ENCODE data around the gene DNAJA3. TPM values are rescaled to one million over a fixed set of nuclear protein-coding genes. Genes with fewer than 3 reads are reported as not detected.

DNAJA3 gene
- total and polyA plus RNA-seq, 10 of the 15 experiments (the other 5 are each of a cell fraction or from before 2014, with no cell fraction given): 8.4 to 141 (median 60.8) TPM

GRCh38 chr16:4412854-4413253, 12.8 kb upstream of the DNAJA3 start:
- ChIA-PET SMC1A (ENCODE audit: uncharacterized antibody, unreplicated experiment) (interaction anchor here (0.9 kb wide), 1 partner anchor 63 kb away, joined by 3 read pairs; no protein-coding TSS in a partner anchor), RAD21 (ENCODE audit: unreplicated experiment) (no interaction called here), POLR2A (interaction anchor here (0.6 to 1.5 kb wide), 2 partner anchors 61 to 203 kb away, joined by 5 to 7 read pairs; no protein-coding TSS in a partner anchor), CTCF (interaction anchor here (2.6 kb wide), 2 partner anchors 9 to 11 kb away, joined by 12 to 22 read pairs; no protein-coding TSS in a partner anchor)
- in situ Hi-C loops (cut with MboI) (no loop called here), intact Hi-C loops (cut with micrococcal nuclease; ENCODE audit: unreplicated experiment) (no loop called here)
- Histone ChIP-seq H2AFZ (ENCODE audit: control insufficient read depth, low read depth, low read length) (no peak overlapping the region), H3K27ac (ENCODE audit: control insufficient read depth, insufficient read depth) (no peak overlapping the region), H3K27me3 (replicated peaks in 1 of 2; ENCODE audit: control insufficient read depth in 2 of 2, insufficient read depth in 2 of 2, low read length in 1 of 2) (no peaks in the 10 kb centered on the region), H3K4me3 (no peak overlapping the region), H3K36me3 (ENCODE audit: control insufficient read depth in 2 of 2, insufficient read depth in 2 of 2, low read length in 1 of 2) (peaks cover 16 to 22% of the 10 kb centered on the region in 2 experiments), H3K79me2 (ENCODE audit: control insufficient read depth, insufficient read depth, low read length) (peaks cover 38% of the 10 kb centered on the region), H3K9ac (ENCODE audit: control insufficient read depth, insufficient read depth, low read length) (no peak overlapping the region), H3K4me1 (ENCODE audit: control insufficient read depth, insufficient read depth, low read length) (peaks cover 20% of the 10 kb centered on the region), H3K4me2 (ENCODE audit: control insufficient read depth, insufficient read depth) (peak overlapping the region; percentile 98), H4K20me1 (ENCODE audit: control insufficient read depth, insufficient read depth) (peaks cover 5% of the 10 kb centered on the region), H3K9me3 (replicated peaks; ENCODE audit: control insufficient read depth, insufficient read depth, low read length) (no peaks in the 10 kb centered on the region)
- TF ChIP-seq RELA (IDR thresholded peaks at IDR 0.05; ENCODE audit: borderline replicate concordance, partially characterized antibody) (no peak), NR2C2 (IDR thresholded peaks at IDR 0.05; ENCODE audit: borderline replicate concordance, control insufficient read depth, insufficient read length, low read depth) (no peak), PML (IDR thresholded peaks at IDR 0.05; ENCODE audit: low read length) (no peak), CBX3 (IDR thresholded peaks at IDR 0.05; ENCODE audit: borderline replicate concordance, low read depth) (no peak), TBL1XR1 (IDR thresholded peaks at IDR 0.05; ENCODE audit: low read depth, low read length) (no peak), SP1 (IDR thresholded peaks at IDR 0.05; ENCODE audit: low read depth, low read length) (no peak), MTA2 (IDR thresholded peaks at IDR 0.05; ENCODE audit: low read depth) (no peak), SMARCA5 (IDR thresholded peaks at IDR 0.05) (no peak), NFXL1 (IDR thresholded peaks at IDR 0.05; ENCODE audit: borderline replicate concordance) (no peak), USF1 (IDR thresholded peaks at IDR 0.05; ENCODE audit: borderline replicate concordance, extremely low read length, insufficient read depth, low read depth, low read length) (no peak), CBFB (IDR thresholded peaks at IDR 0.05; ENCODE audit: low read depth) (no peak), E4F1 (IDR thresholded peaks at IDR 0.05; ENCODE audit: borderline replicate concordance, partially characterized antibody) (no peak), ETV6 (conservative IDR thresholded peaks at IDR 0.05 in 1 of 2, IDR thresholded peaks at IDR 0.05 in 1 of 2; ENCODE audit: borderline replicate concordance in 1 of 2, low read depth in 1 of 2) (no peak), MEF2B (IDR thresholded peaks at IDR 0.05; ENCODE audit: partially characterized antibody, poor library complexity, severe bottlenecking) (no peak), BCL3 (IDR thresholded peaks at IDR 0.05; ENCODE audit: borderline replicate concordance, insufficient read depth, low read depth, low read length, poor library complexity, severe bottlenecking) (no peak), HDAC6 (IDR thresholded peaks at IDR 0.05; ENCODE audit: unreplicated experiment) (no peak), SMAD1 (IDR thresholded peaks at IDR 0.05; ENCODE audit: low read depth, partially characterized antibody) (no peak)
- FAIRE-seq (no peak), ATAC-seq (no peak), DNase-seq (ENCODE audit: low read depth, low spot score) (no peak)
- 95% methylated on average over 4 of the region's 4 CpGs for WGBS (ENCODE audit: insufficient coverage, insufficient replicate concordance, low lambda C conversion rate, missing lambda C conversion rate)
- BruUV-seq (replicated peaks): TSS peak; percentile 6

All from GM12878 (cell line).